HG03066 (cell line): Measurements from ENCODE around the gene ST6GALNAC4.
"Not testable (repeated sequence)": the region's sequence is repeated elsewhere in the genome, so short reads cannot be mapped to it uniquely, and the experiment has no call there.

Experiments
- ATAC-seq: cut with Tn5 transposase; IDR thresholded peaks from one replicate; pipeline ENCODE4 v1.9.1; 2021; ENCODE audit warnings: low read depth; ENCODE audit not compliant: unreplicated experiment

The ST6GALNAC4 gene

GRCh38 chr9:127874301-127875221 lies 42.3 kb downstream of the ST6GALNAC4 start:
- ATAC-seq: no peak

GRCh38 chr9:127873886-127874285 lies 43.0 kb downstream of the ST6GALNAC4 start:
- ATAC-seq: no peak

GRCh38 chr9:127873223-127873691 lies 43.6 kb downstream of the ST6GALNAC4 start:
- no peak for ATAC-seq

DNA sequence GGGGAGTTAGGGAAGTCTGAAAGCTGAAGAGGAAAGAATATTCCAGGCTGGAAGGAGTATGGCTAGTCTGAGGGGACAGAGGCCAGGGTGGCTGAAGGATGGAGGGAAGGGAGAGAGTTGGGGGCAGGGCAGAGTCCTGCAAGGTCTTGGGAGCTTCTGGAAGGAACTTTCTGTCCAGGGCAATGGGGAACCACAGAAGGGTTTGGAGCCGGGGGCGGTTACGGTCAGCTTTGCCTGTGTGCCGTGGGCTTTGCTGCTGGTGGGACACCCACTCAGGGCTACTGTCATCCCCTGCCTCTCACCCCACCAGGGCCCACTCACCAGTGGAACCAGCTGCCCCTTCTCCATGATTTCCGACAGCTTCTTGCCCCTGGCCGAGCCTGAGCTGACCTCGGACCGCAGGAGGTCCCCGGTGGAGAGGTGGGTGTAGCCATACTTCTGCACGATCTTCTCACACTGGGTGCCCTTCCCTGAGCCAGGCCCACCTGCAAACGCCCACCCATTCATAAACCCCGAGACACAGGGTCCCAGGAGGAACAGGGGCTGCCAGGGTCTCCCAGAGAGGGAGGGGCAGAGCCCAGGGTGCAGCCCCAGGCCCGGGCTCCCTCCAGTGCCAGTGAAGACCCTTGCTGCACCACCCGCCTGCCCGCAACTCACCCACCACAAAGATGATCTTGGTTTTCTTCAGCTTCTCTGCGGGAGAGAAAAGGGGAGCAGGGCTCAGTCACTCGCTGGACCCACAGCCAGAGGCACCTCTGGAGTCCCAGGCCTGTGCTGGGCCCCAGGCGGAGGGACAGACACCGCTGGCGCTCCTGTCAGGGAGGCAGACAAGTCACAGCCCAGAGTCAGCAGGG lies 44.2 kb downstream of the ST6GALNAC4 start:
- no peak for ATAC-seq

DNA sequence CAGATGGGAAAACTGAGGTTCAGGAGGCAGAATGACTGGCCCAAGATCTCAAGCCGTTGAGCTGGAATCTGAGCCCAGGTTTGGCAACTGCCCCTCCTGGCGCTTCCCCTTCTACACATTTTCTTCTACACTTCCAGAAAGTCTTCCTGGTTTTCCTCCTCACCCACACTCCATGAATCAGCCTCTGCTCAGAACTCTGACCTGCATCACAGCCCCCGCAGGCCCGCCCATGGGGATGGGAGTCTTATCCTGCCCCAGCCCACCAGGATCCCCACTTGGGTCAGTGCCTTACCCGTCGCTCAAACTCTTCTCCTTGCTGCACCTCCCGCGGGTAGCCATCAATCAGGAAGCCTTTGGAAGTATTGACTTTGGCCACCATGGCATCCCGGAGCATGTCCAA lies 45.3 kb downstream of the ST6GALNAC4 start:
- no peak for ATAC-seq

GRCh38 chr9:127870887-127871286 lies 46.0 kb downstream of the ST6GALNAC4 start:
- no peak for ATAC-seq

DNA sequence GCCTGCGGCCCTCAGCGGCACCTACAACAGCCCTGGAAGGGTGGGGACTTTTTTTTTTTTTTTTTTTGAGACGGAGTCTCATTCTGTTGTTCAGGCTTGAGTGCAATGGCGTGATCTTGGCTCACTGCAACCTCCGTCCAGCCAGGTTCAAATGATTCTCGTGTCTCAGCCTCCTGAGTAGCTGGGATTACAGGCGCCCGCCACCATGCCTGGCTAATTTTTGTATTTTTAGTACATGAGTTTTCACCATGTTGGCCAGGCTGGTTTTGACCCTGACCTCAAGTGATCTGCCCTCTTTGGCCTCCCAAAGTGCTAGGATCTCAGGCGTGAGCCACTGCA lies 46.7 kb downstream of the ST6GALNAC4 start:
- ATAC-seq: not testable (repeated sequence)

DNA sequence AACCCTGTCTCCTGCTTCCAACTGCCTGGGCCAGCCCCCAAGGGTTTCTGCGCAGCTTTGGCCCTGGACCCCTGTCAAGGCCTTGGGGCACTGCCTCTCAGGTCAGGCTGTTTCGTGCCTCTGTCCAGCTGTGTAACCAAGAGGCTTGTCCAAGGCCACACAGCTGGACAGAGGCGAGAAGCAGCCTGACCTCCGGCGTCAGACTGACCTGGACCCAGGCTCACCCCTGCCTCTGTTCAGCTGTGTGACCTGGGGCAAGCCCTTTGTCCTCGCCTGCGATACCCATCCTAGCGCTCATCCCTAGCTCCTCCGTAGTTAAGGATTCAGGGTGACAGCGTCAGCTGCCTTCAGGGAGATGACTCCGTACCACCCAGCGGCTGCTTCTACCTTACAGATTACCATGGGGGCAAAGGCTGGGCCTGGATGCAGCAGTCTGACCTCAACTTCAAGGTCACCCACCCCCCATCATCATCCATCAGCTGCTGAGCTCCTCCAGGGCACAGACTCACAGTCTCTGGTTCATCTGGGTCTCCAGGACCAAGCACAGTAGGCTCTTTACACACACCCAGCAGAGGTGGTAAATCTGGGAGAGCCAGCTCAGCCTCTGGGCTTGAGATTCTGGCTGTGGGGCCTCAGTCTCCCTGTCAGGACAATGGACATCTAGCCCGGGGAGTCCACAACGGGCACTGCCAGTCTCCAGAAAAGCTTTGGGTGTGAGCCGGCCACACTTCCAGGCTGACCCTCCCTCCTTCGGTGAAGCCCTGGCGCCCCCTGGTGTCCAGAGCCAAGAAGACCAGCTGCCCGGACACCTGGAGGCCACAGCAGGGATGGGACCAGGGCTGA lies 47.3 kb downstream of the ST6GALNAC4 start:
- ATAC-seq: peak; percentile 61

DNA sequence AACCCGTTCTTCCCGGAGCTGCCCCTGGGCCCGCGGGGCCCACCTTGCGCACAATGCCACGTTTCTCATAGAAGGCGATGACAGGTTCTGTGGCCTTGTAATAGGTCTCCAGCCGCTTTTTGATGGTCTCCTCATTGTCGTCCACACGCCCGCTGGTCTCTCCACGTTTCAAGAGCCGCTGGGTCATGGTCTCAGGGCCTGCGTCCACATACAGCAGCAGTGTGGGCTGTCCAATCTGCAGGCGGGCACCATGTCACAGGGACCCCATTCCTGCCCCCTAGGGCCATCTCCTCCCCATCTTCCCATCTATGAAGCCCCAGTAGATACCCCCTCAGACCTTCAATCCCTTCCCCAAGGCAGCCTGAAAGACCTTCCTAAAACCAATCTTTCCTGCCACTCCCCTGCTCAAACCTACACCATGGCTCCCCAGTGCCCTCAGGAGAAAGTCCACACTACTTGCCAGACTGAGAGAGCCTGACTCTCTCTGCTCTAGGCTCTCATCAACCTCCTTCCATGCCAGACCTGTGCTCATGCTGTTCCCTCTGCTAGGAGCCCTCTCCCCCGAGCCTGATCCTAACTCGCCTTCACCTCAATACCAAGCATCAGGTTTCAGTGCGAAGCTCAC lies 48.5 kb downstream of the ST6GALNAC4 start:
- ATAC-seq: no peak

DNA sequence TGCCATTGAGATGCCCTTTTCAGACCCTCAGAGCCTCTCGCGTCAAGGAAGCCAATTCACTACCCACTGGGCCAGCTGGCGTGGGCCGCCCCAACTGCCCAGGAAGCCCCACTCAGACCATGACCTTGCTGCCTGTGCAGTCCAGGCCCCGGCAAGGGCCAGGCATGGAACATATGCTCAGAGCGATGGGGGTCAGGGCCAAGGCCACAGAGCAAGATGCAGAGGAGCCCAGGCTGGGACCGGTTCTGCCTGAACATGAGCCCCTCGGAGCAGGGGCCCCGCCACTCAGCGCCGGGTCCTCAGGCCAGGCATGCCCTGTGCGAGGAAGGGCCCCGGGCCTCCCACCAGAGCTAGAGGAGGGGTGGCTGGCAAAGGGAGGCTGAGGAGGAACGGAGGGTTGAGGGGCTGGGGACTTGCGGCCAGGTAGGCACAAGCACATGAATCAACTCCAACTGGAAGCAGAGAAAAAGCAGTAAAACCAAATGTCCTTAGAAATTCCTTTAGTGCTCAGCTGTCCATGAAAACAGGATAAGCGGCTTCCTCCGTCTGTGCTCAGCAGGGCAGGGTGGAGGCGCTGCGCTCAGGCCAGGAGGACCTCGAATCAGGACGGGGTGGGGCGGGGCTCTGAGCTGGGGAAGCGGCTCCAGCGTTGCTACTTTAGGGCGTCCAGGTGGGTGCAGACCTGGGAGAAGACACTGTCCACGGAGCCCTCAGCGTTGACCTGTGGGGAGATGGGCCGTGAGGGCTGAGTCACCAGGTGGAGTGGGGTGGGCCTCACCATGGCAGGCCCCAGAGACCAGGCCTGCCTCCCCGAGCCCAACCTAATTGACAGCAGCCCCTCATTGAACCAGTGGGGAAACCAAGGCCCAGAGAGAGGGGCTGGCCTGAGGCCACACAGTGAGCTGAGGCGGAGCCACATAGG lies 49.2 kb downstream of the ST6GALNAC4 start:
- ATAC-seq: no peak

DNA sequence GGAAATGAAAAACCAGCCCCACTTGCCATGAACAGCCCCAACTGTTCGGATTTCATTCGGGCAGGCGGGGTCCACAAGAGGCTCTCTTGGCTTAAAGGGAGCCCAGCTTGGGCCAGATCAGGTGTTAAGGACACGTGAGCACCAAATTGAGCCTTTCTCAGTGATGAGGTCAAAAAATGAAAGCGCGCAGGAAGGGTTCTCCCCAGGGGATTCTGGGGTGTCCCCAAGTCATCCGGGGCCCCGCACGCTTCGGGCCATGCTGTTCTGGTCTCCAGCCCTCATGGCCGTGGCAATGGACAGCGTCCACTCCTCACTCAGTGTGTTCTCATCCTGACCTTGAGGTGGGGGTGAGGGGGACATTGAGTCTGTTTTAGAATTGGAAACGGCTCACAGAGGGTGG lies 50.3 kb downstream of the ST6GALNAC4 start:
- ATAC-seq: no peak

DNA sequence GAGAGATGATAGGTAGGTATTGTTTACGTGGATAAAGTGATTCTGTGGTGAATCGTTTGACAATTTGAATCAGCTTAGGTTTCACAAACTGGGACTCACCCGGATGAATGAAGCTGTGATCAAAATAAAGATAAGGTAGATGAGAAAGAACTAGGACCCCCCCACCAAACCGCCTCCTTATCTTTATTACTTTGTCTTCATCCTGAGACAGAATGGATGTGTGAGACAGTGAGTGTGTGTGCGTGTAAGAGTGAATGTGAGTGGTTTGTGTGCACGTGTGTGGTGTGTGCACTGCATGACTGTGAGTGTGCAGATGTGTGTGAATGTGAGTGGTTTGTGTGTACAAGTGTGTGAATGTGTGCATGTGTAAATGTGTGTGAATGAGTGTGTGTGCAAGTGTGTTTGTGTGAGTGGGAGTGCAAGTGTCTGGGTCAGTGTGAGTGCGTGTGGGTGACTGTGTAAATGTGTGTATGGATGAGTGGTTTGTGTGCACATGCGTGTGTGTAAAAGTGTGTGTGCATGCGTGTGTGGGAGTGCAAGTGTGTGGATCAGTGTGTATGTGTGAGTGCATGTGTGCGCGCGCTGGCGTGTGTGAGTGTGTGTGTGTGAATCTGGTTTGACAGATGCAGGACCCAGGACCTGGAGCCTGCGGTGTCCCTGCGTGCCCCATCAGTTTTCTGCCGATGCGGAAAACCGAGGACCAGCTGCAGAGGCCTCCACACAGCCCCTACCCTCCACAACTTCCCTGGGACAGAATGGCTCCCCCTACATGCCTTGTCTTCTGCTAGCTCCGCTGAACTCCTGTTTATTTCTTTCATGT lies 51.0 kb downstream of the ST6GALNAC4 start:
- ATAC-seq: no peak

DNA sequence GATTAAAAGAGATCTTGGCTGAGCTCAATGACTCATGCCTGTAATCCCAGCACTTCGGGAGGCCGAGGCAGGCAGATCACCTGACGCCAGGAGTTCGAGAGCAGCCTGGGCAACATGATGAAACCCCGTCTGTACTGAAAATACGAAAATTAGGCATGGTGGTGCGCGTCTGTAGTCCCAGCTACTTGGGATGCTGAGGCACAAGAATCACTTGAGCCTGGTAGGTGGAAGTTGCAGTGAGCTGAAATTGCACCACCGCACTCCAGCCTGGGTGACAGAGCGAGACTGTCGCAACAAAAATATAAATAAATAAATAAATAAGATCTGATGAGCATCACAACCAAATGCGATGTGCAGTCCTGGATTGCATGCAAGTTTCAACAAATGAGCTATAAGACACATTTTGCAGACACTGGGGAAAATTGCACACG lies 53.6 kb downstream of the ST6GALNAC4 start:
- ATAC-seq: no peak

GRCh38 chr9:127862075-127863011 lies 54.5 kb downstream of the ST6GALNAC4 start:
- no peak for ATAC-seq

- no peak for ATAC-seq
Measured at GRCh38 chr9:127860779-127861178, 56.1 kb downstream of the ST6GALNAC4 start.

DNA sequence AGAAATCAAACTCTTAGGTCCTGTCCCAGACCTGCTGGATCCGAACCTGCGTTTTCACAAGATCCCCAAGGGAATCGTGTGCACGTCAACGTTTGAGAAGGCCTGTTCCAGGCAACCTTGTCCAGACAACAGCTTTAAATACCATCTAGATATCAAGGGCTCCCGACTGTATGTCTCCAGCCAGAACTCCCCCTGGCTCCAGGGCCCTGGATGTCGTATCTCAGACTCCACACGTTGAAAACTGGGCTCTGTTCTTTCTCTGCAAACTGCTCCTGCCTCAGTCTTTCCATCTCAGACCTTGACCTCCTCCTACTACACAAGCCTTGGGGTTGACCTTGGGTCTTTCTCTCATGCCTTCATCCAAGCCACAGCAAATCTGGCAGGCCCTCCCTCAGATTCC lies 56.6 kb downstream of the ST6GALNAC4 start:
- no peak for ATAC-seq

DNA sequence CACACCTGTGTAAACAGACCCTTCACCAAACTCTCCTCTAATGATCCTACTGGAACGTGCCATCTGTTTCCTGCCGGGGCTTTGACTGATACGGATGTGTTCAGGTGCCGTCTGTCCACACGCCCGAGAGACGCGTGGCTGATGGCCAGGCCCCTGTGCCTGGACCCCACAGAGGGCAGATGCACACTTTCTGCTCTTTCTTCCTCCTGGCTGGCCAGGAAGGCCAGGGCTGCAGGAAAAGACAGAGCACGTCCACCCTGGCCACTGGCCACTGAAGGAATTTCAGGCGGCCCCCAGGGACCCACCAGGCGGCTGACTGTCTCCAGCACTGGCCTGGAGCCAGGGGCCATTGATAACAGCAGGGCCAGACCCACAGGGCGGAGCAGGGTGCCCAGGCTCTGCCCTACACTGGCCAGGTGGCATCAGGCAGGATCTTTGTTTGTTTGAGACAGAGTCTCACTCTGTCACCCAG lies 58.8 kb downstream of the ST6GALNAC4 start:
- ATAC-seq: no peak
